SK-N-SH (cell line): Measurements from ENCODE around the gene CIAO3.

ENCODE experiments used
- GABPA ChIP-seq: IDR thresholded peaks from 2 replicates; pipeline ENCODE4 v1.4.0; 2012; ENCODE audit warnings: low read depth, mild to moderate bottlenecking
- POLR2AphosphoS5 ChIP-seq: IDR thresholded peaks from 2 replicates; pipeline ENCODE4 v1.6.1; 2012; ENCODE audit warnings: low read depth, low read length
- TAF1 ChIP-seq: IDR thresholded peaks from 2 replicates; pipeline ENCODE4 v1.6.1; 2012; ENCODE audit warnings: low read depth, mild to moderate bottlenecking, low read length, moderate library complexity, borderline replicate concordance
- TF ChIP-seq, protein P1 (sequence below): fragments of 200-600 bp; sonication (generic); IDR thresholded peaks from 2 replicates; pipeline ENCODE4 v1.6.1; 2017; ENCODE audit warnings: antibody characterized with exemption, mild to moderate bottlenecking, moderate library complexity
- TF ChIP-seq, protein P2 (sequence below): IDR thresholded peaks from 2 replicates; pipeline ENCODE4 v1.6.1; 2012; ENCODE audit warnings: mild to moderate bottlenecking, low read depth, low read length, moderate library complexity

DNA sequence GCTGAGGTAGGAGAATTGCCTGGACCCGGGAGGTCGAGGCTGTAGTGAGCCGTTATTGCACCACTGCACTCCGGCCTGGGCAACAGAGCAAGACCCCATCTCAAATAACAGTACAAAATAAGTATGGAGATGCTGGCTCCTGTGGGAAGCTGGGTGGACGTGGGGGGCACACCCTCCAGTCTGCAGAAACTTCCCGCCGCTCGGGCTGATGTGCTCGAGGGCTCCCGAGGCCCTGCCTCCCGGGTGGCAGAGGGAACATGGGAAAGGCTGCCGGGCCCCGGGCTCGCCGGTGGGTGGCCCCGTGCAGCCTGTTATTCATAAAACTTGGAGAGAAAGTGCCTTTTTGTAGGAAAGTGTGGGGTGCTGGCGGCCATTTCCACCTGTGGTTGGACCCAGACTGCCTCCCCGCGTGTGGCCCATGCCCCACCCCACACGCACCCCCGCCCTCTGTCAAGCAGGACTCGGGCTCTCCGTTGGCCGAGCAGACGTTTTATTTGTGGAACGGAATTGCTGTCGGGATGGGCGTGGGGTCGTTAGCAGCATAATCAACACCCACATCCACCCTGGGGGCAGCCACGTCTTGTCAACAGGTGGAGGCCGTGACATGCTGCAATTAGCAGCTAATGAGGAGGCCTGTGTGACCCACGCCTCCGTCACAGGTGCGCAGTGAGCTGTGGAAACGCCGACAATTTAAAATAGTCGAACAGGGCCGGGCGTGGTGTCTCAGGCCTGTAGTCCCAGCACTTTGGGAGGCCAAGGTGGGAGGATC is 7.4 kb upstream of the CIAO3 start:
- TF ChIP-seq POLR2AphosphoS5: no peak
- TF ChIP-seq, protein P1, sequence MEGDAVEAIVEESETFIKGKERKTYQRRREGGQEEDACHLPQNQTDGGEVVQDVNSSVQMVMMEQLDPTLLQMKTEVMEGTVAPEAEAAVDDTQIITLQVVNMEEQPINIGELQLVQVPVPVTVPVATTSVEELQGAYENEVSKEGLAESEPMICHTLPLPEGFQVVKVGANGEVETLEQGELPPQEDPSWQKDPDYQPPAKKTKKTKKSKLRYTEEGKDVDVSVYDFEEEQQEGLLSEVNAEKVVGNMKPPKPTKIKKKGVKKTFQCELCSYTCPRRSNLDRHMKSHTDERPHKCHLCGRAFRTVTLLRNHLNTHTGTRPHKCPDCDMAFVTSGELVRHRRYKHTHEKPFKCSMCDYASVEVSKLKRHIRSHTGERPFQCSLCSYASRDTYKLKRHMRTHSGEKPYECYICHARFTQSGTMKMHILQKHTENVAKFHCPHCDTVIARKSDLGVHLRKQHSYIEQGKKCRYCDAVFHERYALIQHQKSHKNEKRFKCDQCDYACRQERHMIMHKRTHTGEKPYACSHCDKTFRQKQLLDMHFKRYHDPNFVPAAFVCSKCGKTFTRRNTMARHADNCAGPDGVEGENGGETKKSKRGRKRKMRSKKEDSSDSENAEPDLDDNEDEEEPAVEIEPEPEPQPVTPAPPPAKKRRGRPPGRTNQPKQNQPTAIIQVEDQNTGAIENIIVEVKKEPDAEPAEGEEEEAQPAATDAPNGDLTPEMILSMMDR: no peak
- TF ChIP-seq TAF1: no peak
- TF ChIP-seq, protein P2, sequence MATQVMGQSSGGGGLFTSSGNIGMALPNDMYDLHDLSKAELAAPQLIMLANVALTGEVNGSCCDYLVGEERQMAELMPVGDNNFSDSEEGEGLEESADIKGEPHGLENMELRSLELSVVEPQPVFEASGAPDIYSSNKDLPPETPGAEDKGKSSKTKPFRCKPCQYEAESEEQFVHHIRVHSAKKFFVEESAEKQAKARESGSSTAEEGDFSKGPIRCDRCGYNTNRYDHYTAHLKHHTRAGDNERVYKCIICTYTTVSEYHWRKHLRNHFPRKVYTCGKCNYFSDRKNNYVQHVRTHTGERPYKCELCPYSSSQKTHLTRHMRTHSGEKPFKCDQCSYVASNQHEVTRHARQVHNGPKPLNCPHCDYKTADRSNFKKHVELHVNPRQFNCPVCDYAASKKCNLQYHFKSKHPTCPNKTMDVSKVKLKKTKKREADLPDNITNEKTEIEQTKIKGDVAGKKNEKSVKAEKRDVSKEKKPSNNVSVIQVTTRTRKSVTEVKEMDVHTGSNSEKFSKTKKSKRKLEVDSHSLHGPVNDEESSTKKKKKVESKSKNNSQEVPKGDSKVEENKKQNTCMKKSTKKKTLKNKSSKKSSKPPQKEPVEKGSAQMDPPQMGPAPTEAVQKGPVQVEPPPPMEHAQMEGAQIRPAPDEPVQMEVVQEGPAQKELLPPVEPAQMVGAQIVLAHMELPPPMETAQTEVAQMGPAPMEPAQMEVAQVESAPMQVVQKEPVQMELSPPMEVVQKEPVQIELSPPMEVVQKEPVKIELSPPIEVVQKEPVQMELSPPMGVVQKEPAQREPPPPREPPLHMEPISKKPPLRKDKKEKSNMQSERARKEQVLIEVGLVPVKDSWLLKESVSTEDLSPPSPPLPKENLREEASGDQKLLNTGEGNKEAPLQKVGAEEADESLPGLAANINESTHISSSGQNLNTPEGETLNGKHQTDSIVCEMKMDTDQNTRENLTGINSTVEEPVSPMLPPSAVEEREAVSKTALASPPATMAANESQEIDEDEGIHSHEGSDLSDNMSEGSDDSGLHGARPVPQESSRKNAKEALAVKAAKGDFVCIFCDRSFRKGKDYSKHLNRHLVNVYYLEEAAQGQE: no peak
- TF ChIP-seq GABPA: no peak
